ENCODE measurements around the gene STIMATE.

GRCh38 chr3:52845691-52846431 lies 51.5 kb downstream of the STIMATE start:
- TF ChIP-seq CTCF (IDR thresholded peaks at IDR 0.05; ENCODE audit: low read length) (peak; percentile 25), EZH2 (optimal IDR thresholded peaks at IDR 0.05; ENCODE audit: low read depth, low read length) (no peak), EZH2phosphoT487 (IDR thresholded peaks at IDR 0.05; ENCODE audit: low read length) (no peak)
